ENCODE data around the gene LRRC8C.

The LRRC8C gene

DNA sequence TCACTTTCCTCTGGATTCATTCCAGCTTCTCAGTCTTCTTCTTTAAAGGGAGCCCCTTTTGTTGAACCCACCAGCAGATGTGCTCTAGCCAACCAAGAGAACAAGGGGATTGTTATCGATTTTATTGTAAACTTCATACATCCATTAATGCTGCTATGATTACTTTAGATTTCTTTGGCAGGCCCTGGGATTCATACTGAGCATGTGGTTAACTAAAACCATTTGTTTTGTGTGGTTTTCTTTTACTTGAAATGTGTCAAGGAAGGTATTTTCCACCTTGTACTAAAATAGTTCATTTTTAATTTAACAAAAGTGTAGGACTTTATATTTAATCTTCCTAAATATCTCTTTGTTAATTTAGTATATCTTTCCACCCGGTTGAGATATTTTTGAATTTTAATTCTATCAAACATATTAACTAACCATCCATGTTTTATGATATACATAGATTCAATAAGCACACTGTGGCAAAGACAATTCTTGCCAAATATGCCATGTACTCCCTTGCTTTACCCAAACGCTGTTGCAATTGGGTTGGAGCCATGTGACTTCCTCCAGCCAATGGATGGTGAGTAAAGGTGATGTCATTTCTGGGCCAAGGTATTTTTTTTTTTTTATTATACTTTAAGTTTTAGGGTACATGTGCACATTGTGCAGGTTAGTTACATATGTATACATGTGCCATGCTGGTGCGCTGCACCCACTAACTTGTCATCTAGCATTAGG, 113.7 kb downstream of the LRRC8C start:
- Histone ChIP-seq H3K36me3 (ENCODE audit: insufficient read depth, low read length) (no peaks in the 10 kb centered on the region), H3K4me3 (ENCODE audit: low read length) (no peak overlapping the region), H3K4me1 (ENCODE audit: control insufficient read depth, insufficient read depth, low read length) (no peaks in the 10 kb centered on the region), H3K27me3 (ENCODE audit: control insufficient read depth, insufficient read depth, low read length) (no peaks in the 10 kb centered on the region), H3K9me3 (replicated peaks; ENCODE audit: low read length) (no peaks in the 10 kb centered on the region), H3K9ac (ENCODE audit: low read depth, low read length) (no peak overlapping the region), H3K4me2 (ENCODE audit: low read length) (no peak overlapping the region)

DNA sequence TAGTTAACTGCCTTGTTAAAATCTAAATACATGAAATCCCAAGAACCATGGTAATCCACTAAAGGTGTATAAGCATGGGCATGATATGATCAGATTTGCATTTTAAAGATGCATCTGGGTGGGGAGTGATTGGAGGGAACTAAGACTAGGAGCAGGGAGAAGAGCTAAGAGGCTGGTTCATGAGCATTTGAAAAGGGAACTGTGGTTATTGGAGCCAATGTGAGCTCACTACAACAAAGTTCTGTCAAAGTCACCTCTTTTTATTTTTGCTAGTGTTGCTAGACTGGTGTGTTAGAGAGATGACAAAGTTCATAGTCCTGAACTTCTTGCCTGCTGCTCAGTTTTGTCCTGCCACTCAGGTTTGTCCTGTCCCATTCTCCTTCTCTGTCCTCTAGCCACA, 120.8 kb downstream of the LRRC8C start:
- peaks cover 5% of the 10 kb centered on the region for H3K4me1 ChIP-seq (ENCODE audit: control insufficient read depth, insufficient read depth, low read length)
- H3K27me3 ChIP-seq (ENCODE audit: control insufficient read depth, insufficient read depth, low read length) = no peaks in the 10 kb centered on the region
- H3K4me2 ChIP-seq (ENCODE audit: low read length) = no peak overlapping the region
- no peaks in the 10 kb centered on the region for H3K36me3 ChIP-seq (ENCODE audit: insufficient read depth, low read length)
- H3K9me3 ChIP-seq (replicated peaks; ENCODE audit: low read length) = no peaks in the 10 kb centered on the region
- no peak overlapping the region for H3K9ac ChIP-seq (ENCODE audit: low read depth, low read length)
- no peak overlapping the region for H3K4me3 ChIP-seq (ENCODE audit: low read length)

DNA sequence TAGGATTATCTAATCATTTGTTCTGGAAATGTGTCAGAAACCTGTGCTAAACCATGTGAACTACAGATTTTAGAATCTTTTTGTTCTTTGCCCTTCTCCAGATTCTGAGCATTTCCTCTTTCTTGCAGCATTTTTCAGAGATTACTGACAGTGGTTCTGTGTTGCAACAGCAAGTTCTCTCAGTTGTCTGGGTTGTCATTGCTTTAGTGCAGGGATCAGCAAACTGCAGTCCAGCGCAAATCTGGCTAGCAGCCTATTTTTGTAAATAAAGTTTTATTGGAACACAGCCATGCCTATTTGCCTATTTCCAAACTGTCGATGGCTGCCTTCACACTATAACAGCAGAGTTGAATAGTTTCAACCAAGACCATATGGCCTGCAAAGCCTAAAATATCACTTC, 121.6 kb downstream of the LRRC8C start:
- Histone ChIP-seq H3K4me3 (ENCODE audit: low read length) (no peak overlapping the region), H3K4me2 (ENCODE audit: low read length) (no peak overlapping the region), H3K36me3 (ENCODE audit: insufficient read depth, low read length) (no peaks in the 10 kb centered on the region), H3K27me3 (ENCODE audit: control insufficient read depth, insufficient read depth, low read length) (no peaks in the 10 kb centered on the region), H3K9me3 (replicated peaks; ENCODE audit: low read length) (no peaks in the 10 kb centered on the region), H3K9ac (ENCODE audit: low read depth, low read length) (no peak overlapping the region), H3K4me1 (ENCODE audit: control insufficient read depth, insufficient read depth, low read length) (peaks cover 5% of the 10 kb centered on the region)

DNA sequence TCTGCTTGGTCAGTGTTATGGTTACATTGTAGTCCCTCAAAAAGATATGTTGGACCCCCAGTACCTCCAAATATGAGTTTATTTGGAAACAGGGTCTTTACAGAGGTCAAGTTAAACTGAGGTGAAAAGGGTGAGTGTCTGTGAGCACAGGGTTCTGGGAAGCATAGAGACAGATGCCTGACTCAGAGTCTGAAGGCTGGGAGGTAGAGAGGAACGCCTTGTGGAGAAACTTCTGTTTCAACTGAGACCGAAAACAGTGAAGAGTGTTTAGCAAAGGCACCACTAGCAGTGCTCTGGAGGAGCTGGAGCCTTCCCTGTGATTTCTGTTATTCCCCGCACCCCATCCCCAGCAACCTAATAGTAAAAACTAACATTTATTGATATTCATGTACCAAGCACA, 122.7 kb downstream of the LRRC8C start:
- H3K4me1 ChIP-seq (ENCODE audit: control insufficient read depth, insufficient read depth, low read length) = peaks cover 5% of the 10 kb centered on the region

DNA sequence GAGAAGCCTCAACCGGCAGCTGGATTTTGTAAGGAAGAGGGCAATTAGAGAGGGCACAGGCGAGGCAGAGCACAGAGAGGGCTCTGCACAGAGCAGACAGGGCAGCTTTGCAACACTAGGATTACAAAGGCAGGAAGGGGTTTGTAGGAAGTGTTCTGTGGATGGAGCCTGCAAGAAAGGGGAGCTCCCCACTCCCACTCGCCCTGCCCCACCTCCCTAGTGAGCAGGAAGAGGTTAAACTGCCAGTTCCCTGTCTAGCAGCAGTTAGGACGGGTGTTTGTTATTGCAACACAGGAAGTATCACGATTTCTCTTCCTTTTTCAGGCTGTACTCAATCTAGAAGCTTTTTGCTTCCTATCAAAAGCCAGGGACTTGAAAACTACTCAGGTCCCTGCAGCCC, 124.6 kb downstream of the LRRC8C start:
- Histone ChIP-seq H3K9me3 (replicated peaks; ENCODE audit: low read length) (no peaks in the 10 kb centered on the region), H3K4me3 (ENCODE audit: low read length) (peak overlapping the region; percentile 30), H3K36me3 (ENCODE audit: insufficient read depth, low read length) (no peaks in the 10 kb centered on the region), H3K4me1 (ENCODE audit: control insufficient read depth, insufficient read depth, low read length) (peaks cover 10% of the 10 kb centered on the region), H3K4me2 (ENCODE audit: low read length) (peak overlapping the region; percentile 62), H3K9ac (ENCODE audit: low read depth, low read length) (no peak overlapping the region), H3K27me3 (ENCODE audit: control insufficient read depth, insufficient read depth, low read length) (no peaks in the 10 kb centered on the region)

More for the DNA sequence above, 122.7 kb downstream of the LRRC8C start:
- Histone ChIP-seq H3K36me3 (ENCODE audit: insufficient read depth, low read length) (no peaks in the 10 kb centered on the region), H3K27me3 (ENCODE audit: control insufficient read depth, insufficient read depth, low read length) (no peaks in the 10 kb centered on the region), H3K4me3 (ENCODE audit: low read length) (no peak overlapping the region), H3K9me3 (replicated peaks; ENCODE audit: low read length) (no peaks in the 10 kb centered on the region), H3K9ac (ENCODE audit: low read depth, low read length) (no peak overlapping the region), H3K4me2 (ENCODE audit: low read length) (no peak overlapping the region)

DNA sequence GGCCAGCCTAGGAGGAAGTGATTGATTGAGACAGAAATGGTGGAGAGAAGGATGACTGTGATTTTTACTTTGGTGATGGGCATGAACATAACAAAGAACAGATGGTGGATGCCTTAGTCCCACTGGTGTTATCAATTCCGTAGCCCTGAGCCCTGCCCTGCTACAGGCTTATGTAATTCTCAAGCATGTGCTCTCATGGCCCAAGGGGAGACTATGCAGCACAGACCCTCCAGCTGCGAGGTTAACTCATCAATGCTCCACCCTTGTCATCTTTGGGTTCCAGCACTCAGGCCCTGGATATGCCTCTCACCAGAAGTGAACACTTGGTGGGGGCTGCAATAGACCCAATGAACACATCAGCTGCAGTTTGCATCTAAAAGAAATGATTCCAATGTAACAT, 125.2 kb downstream of the LRRC8C start:
- Histone ChIP-seq H3K4me3 (ENCODE audit: low read length) (peak overlapping the region; percentile 30), H3K4me2 (ENCODE audit: low read length) (peak overlapping the region; percentile 62), H3K9ac (ENCODE audit: low read depth, low read length) (no peak overlapping the region), H3K9me3 (replicated peaks; ENCODE audit: low read length) (no peaks in the 10 kb centered on the region), H3K36me3 (ENCODE audit: insufficient read depth, low read length) (no peaks in the 10 kb centered on the region), H3K27me3 (ENCODE audit: control insufficient read depth, insufficient read depth, low read length) (no peaks in the 10 kb centered on the region), H3K4me1 (ENCODE audit: control insufficient read depth, insufficient read depth, low read length) (peaks cover 13% of the 10 kb centered on the region)

DNA sequence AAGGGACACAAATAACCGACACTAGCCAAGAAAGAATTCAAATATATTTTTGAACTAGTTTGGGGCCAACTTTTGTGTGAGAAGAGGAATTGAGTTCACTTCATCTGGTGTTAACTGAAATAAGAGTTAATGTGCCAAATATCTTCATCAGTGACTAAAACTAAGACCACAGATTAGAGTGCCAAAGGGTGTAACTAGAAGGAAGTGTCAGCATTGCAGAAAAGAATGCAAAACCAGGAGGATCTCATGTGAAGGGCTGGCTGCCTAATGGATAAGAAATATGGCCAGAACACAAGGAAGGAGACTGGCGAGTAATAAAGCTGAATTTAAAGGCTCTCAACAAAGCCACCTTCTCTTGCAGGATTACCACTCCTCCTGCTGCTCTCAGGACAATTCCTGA, 126.1 kb downstream of the LRRC8C start:
- H3K9me3 ChIP-seq (replicated peaks; ENCODE audit: low read length) = no peaks in the 10 kb centered on the region
- H3K9ac ChIP-seq (ENCODE audit: low read depth, low read length) = no peak overlapping the region
- peaks cover 16% of the 10 kb centered on the region for H3K4me1 ChIP-seq (ENCODE audit: control insufficient read depth, insufficient read depth, low read length)
- no peak overlapping the region for H3K4me3 ChIP-seq (ENCODE audit: low read length)
- H3K4me2 ChIP-seq (ENCODE audit: low read length) = no peak overlapping the region
- no peaks in the 10 kb centered on the region for H3K27me3 ChIP-seq (ENCODE audit: control insufficient read depth, insufficient read depth, low read length)
- H3K36me3 ChIP-seq (ENCODE audit: insufficient read depth, low read length) = no peaks in the 10 kb centered on the region

DNA sequence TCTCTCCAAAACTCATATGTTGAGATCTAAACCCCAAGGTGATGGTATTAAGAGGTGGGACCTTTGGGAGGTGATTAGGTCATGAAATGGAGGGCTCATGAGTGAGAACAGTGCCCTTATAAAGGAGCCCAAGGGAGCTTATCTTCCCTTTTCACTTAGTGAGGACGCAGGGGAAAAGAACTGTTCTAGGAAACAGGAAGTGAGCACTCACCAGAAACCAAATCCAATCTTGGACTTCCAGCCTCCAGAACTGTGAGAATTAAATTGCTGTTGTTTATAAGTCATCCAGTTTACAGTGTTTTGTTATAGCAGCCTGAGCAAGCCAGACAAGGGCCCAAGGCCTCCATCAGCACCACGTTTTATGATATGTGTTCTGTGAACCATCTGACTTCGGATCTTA, 127.6 kb downstream of the LRRC8C start:
- Histone ChIP-seq H3K9me3 (replicated peaks; ENCODE audit: low read length) (no peaks in the 10 kb centered on the region), H3K9ac (ENCODE audit: low read depth, low read length) (no peak overlapping the region), H3K36me3 (ENCODE audit: insufficient read depth, low read length) (no peaks in the 10 kb centered on the region), H3K4me3 (ENCODE audit: low read length) (no peak overlapping the region), H3K27me3 (ENCODE audit: control insufficient read depth, insufficient read depth, low read length) (no peaks in the 10 kb centered on the region), H3K4me1 (ENCODE audit: control insufficient read depth, insufficient read depth, low read length) (peaks cover 16% of the 10 kb centered on the region), H3K4me2 (ENCODE audit: low read length) (no peak overlapping the region)

DNA sequence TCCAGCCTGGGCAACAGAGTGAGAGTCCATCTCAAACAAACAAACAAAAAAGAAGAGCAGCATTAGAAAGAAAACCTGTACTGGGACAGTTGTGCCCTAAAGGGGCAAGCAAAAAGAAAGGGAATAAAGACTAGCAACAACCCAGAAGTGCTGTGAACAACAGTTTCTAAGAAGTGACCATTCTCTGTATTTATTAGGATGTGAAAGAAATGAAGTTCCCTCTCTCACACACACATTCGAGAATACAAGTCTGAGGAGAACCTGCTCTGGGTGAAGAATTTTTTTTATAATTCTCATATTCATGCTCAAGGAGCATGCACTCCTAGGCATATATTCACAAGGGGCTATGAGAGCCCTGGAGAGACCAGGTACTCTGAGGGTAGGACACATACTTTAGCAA, 128.4 kb downstream of the LRRC8C start:
- no peak overlapping the region for H3K9ac ChIP-seq (ENCODE audit: low read depth, low read length)
- H3K4me2 ChIP-seq (ENCODE audit: low read length) = no peak overlapping the region
- H3K4me1 ChIP-seq (ENCODE audit: control insufficient read depth, insufficient read depth, low read length) = peaks cover 16% of the 10 kb centered on the region
- H3K9me3 ChIP-seq (replicated peaks; ENCODE audit: low read length) = no peaks in the 10 kb centered on the region
- no peak overlapping the region for H3K4me3 ChIP-seq (ENCODE audit: low read length)
- no peaks in the 10 kb centered on the region for H3K27me3 ChIP-seq (ENCODE audit: control insufficient read depth, insufficient read depth, low read length)
- no peaks in the 10 kb centered on the region for H3K36me3 ChIP-seq (ENCODE audit: insufficient read depth, low read length)

DNA sequence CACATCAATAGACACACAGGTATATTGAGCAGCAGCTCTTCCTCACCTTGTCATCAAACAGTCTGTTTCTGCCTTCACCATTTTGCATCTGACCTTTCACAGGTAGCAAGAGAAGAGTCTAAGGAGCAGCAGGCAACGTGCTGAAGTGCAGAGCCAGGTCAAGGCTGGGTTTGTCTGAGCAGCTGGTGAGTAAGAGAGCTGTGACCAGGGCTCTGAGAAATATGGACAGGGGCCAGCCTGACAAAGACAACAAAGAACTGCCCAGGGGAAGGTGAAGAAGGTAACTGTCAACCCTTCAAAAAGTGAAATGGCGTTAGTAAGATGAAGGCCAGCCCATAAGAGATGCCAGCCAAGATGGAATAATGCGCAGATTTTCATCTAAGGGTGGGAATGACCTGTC, 129.0 kb downstream of the LRRC8C start:
- Histone ChIP-seq H3K9ac (ENCODE audit: low read depth, low read length) (no peak overlapping the region), H3K27me3 (ENCODE audit: control insufficient read depth, insufficient read depth, low read length) (no peaks in the 10 kb centered on the region), H3K9me3 (replicated peaks; ENCODE audit: low read length) (no peaks in the 10 kb centered on the region), H3K4me3 (ENCODE audit: low read length) (no peak overlapping the region), H3K36me3 (ENCODE audit: insufficient read depth, low read length) (no peaks in the 10 kb centered on the region), H3K4me1 (ENCODE audit: control insufficient read depth, insufficient read depth, low read length) (peaks cover 16% of the 10 kb centered on the region), H3K4me2 (ENCODE audit: low read length) (no peak overlapping the region)

DNA sequence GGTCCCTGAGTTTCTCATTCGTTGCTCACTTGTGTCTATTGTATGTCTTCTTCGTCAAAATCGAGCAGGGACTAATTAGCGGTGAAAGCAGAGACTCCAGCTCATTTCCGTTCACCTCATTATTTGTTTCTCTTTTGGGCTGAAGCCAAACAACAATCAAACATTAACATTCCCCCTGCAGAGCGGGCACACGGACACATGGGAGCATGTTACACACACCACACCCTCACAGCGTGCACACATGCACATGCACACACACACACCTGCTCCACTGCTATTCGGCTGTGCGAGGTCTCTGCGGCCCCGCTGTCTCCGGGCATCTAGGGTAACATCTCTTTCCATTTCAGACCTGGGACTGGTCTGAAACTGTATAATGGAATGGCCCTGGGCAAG, 129.5 kb downstream of the LRRC8C start:
- Histone ChIP-seq H3K36me3 (ENCODE audit: insufficient read depth, low read length) (no peaks in the 10 kb centered on the region), H3K9ac (ENCODE audit: low read depth, low read length) (peak overlapping the region; percentile 23), H3K4me3 (ENCODE audit: low read length) (peak overlapping the region; percentile 82), H3K4me1 (ENCODE audit: control insufficient read depth, insufficient read depth, low read length) (peaks cover 16% of the 10 kb centered on the region), H3K9me3 (replicated peaks; ENCODE audit: low read length) (no peaks in the 10 kb centered on the region), H3K27me3 (ENCODE audit: control insufficient read depth, insufficient read depth, low read length) (no peaks in the 10 kb centered on the region), H3K4me2 (ENCODE audit: low read length) (peak overlapping the region; percentile 100)
